Activated CD4-positive, alpha-beta memory T cell treated with anti-CD3 and anti-CD28 coated beads, Interleukin-2, amount 10 ng/mL, durations not matched to agents 7 days and 5 days (primary cell): ENCODE data around the gene MORN1. TPM values are rescaled to one million over a fixed set of nuclear protein-coding genes. Genes with fewer than 3 reads are reported as not detected.

Experiments used
- CTCF ChIA-PET: fragments of 350-600 bp; sonication (Branson Sonifier 250); formaldehyde crosslinking; loops from one replicate; lab custom pipeline; 2021; ENCODE audit warnings: antibody characterized with exemption, inconsistent platforms; lab: Charles Lee
- POLR2A ChIA-PET: fragments of 350-600 bp; sonication (Branson Sonifier 250); formaldehyde crosslinking; loops from one replicate; lab custom pipeline; 2021; ENCODE audit warnings: antibody characterized with exemption; lab: Charles Lee
- DNase-seq: peaks from one replicate; pipeline ENCODE4 v3.0.0-alpha.2; 2020
- H3K27ac Mint-ChIP-seq: one replicate; pipeline ENCODE4 v1.8.0; 2021; ENCODE audit warnings: mild to moderate bottlenecking, mixed read lengths
- H3K27me3 Mint-ChIP-seq: one replicate; pipeline ENCODE4 v1.8.0; 2021; ENCODE audit warnings: mixed read lengths
- H3K36me3 Mint-ChIP-seq: one replicate; pipeline ENCODE4 v1.8.0; 2021; ENCODE audit warnings: low read depth, mixed read lengths
- H3K4me1 Mint-ChIP-seq: one replicate; pipeline ENCODE4 v1.8.0; 2021; ENCODE audit warnings: mixed read lengths
- H3K4me3 Mint-ChIP-seq: one replicate; pipeline ENCODE4 v1.8.0; 2021; ENCODE audit warnings: mild to moderate bottlenecking, mixed read lengths
- H3K9me3 Mint-ChIP-seq: one replicate; pipeline ENCODE4 v1.8.0; 2021; ENCODE audit warnings: mixed read lengths
- total RNA-seq, 2 experiments: library from RNA; stranded (reverse); gene quantifications; one replicate each; pipeline ENCODE4 v1.2.3, GENCODE V29; 2021

Gene MORN1
- total RNA-seq, 2 experiments from 2014 or later: 6.2 to 6.3 TPM

DNA sequence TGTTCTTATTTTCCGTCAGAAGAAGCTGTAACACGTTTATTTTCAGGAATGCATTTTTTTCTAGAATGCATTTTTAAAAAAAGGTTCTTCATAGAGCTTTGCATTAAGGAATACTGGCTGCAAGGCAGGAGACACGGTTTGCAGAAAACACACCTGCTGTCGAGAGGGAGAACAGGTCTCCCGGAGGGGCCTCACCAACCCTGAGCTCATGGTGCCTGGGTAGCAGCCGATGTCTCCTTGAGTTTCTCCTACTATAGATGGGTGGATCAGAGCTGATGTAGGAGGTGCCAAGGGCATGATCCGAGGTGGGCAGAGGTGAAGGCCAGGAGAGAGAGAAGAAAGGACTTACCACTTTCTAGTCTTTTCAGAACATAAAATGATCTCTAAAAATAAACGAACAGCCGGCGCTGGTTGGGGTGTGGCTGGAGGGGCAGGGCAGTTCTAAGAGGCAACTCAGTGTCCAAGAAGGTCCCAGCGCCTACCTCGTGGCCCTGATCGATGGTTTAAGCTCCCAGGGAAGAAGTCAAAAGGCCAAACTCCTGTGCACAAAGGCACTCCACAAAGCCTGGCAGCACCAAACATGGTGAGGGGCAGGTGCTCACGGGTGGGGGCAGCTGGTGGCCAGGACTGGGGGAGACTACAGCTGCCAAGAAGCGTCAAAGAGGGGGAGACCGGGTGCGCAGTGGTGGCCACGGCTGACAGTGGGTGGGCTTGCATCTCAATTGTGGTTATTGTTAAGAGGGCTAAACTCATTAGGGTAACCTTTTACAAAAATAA, 12.2 kb downstream of the MORN1 start:
- CTCF ChIA-PET: interaction anchor here (1.1 to 6.7 kb wide), 4 partner anchors 13 to 183 kb away, joined by 3 to 175 read pairs (median 12); partner anchors contain the start of genes FAAP20 and RER1

DNA sequence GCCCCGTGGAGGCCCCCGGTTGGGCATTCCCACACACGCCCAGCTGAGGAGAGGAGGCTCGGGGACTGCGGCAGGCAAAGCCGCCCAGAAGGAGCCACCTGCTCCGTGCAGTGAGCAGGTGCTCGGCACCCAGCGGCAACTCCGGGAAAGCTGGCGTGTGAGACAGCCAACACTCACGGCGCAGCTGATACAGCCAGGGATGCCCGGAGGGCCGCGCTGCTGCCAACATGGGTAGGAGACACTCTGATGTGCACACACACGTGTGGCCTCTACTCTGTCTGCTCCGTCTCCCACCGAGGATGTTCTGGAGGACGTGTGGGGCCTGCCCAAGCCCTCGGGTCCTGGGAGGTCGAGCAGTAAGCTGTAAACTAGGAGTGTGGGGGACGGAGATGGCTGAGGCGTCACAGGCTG, 12.9 kb downstream of the MORN1 start:
- no peaks in the 10 kb centered on the region for H3K36me3 Mint-ChIP-seq

More for the DNA sequence above, 12.2 kb downstream of the MORN1 start:
- no peak overlapping the region for H3K4me3 Mint-ChIP-seq
- peaks cover 8% of the 10 kb centered on the region for H3K4me1 Mint-ChIP-seq
- H3K36me3 Mint-ChIP-seq: no peaks in the 10 kb centered on the region
- no peaks in the 10 kb centered on the region for H3K9me3 Mint-ChIP-seq
- POLR2A ChIA-PET: interaction anchor here (1.4 kb wide), 2 partner anchors 177 to 185 kb away, joined by 3 to 4 read pairs; partner anchors contain the start of genes FAAP20 and TNFRSF14
- no peak overlapping the region for H3K27ac Mint-ChIP-seq
- H3K27me3 Mint-ChIP-seq: no peaks in the 10 kb centered on the region
- DNase-seq: no peak

DNA sequence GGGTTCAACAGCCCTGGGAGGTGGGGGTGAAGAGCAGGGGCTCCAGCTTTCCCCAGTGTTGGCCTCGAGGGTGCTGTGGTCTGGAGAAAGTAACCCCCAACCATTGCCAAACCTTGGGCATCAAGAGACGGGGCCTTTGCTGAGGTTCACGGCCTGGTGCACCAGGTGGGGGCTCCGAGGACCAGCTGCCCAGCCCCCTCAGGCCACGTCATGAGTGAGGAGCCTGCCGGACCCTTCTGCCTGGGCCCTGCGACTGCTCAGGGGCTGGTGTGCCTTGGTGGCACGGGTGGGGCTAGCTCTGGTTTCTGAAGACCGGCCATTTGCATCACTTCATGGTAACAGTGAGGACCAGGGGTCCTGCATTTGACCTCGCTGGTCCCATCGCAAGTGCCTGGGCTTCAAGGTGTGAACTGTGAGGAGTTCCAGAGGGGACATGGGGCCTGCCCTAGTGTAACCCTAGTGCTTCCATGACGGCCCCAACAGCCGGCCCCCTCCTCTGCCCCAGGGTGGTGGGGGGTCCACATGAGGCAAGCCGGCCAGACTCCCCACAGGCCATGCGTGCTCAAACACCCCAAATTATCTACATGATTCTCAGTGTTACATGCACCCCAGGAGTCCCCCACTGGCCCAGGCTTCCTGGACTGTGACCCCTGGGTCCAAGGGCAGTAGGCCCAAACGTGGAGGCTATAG, 13.5 kb downstream of the MORN1 start:
- H3K9me3 Mint-ChIP-seq: no peaks in the 10 kb centered on the region
- peaks cover 8% of the 10 kb centered on the region for H3K4me1 Mint-ChIP-seq
- ChIA-PET POLR2A (no interaction called here), CTCF (interaction anchor here (1.0 kb wide), 1 partner anchor 183 kb away, joined by 3 read pairs; the partner anchor contains the start of gene FAAP20)
- DNase-seq: no peak
- no peaks in the 10 kb centered on the region for H3K27me3 Mint-ChIP-seq
- no peak overlapping the region for H3K4me3 Mint-ChIP-seq
- no peak overlapping the region for H3K27ac Mint-ChIP-seq
- H3K36me3 Mint-ChIP-seq: no peaks in the 10 kb centered on the region

More for the DNA sequence above, 12.9 kb downstream of the MORN1 start:
- no peak for DNase-seq
- ChIA-PET POLR2A (interaction anchor here (1.4 kb wide), 1 partner anchor 184 kb away, joined by 4 read pairs; the partner anchor contains the start of gene FAAP20), CTCF (interaction anchor here (1.5 to 6.7 kb wide), 2 partner anchors 179 to 182 kb away, joined by 3 to 175 read pairs; partner anchors contain the start of gene FAAP20)
- no peak overlapping the region for H3K4me3 Mint-ChIP-seq
- no peaks in the 10 kb centered on the region for H3K27me3 Mint-ChIP-seq
- H3K27ac Mint-ChIP-seq: no peak overlapping the region
- H3K9me3 Mint-ChIP-seq: no peaks in the 10 kb centered on the region
- peaks cover 8% of the 10 kb centered on the region for H3K4me1 Mint-ChIP-seq

DNA sequence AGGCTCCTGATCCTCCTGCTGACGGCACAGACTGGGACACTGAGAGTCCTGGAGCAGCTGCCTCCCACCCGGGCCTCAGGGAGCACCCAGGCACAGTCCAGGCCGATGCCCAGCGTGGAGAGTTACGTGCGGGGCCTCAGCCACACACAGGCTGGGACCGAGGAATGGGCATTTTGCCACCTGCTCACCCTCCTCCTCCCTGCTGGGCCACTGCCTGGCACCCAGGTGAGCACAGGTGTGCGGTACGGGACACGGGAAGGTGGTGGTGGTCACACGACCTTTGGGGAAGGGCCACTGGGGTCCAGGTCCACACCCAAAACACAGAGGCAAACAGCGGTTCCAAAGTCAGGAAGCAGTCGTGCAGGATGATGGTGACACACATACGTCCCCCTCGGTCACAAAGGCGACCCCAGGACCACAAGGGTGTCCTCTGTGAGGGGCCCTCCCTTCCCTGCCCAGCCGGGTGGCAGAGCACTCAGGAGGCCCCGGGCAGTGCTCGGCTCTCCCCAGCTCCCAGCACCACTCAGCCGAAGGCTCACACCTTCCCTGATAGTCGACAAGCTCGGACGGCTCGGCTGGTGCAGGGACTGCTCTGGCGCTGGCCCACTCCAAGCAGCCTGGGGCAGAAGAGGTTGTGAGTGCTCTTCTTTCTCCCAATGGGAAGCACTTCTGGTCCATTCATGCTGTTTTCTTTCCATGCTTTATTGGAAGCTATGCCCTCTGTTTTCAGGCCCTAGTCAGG, 14.3 kb downstream of the MORN1 start:
- CTCF ChIA-PET: interaction anchor here (1.0 kb wide), 2 partner anchors 182 to 202 kb away, joined by 3 read pairs; partner anchors contain the start of gene FAAP20
- no peak for DNase-seq
- H3K36me3 Mint-ChIP-seq: no peaks in the 10 kb centered on the region
- H3K4me3 Mint-ChIP-seq: no peak overlapping the region
- no peaks in the 10 kb centered on the region for H3K9me3 Mint-ChIP-seq
- POLR2A ChIA-PET: no interaction called here
- H3K27me3 Mint-ChIP-seq: no peaks in the 10 kb centered on the region
- no peak overlapping the region for H3K27ac Mint-ChIP-seq
- peaks cover 4% of the 10 kb centered on the region for H3K4me1 Mint-ChIP-seq

DNA sequence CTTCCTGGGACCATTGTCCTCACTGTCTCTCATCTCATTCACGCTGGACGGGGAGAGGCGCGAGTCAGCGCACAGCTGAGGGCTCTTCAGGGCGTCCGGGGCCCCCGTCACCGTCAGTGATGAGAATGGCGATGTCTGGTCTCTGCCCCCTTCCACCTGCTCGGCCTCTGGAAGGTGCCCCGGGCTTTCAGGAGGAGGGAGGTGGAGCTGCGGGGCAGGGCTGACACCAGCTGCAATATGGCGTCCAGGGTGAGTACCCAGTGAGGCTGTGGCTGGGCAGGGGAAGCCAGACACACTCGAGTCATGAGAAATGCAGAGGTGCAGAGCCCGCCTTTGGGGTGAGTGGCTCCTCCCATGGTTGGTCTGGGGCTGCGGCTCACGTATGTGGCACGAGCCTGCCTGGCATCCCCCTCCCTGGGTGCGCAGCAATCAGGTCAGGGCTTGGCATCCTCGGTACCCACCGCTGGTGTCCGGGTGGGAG, 15.1 kb downstream of the MORN1 start:
- ChIA-PET POLR2A (no interaction called here), CTCF (interaction anchor here (1.0 kb wide), 1 partner anchor 202 kb away, joined by 3 read pairs; no protein-coding TSS in a partner anchor)

DNA sequence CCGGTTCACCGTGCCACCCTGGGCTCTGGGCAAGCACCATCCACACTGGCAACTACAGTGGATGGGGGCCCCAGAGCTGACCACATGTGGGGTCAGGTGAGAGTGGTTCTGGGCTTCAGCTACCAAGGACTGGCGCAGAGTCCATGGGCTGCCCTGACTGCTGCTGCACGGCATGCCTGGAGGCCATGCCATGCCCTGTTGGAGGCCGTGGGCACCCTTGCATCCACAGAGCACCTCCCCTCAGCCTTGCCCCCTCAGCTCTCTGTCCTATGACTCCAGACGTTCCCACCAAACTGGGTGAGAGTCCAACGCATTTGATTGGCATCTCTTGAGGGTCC, 15.5 kb downstream of the MORN1 start:
- POLR2A ChIA-PET: no interaction called here
- Mint-ChIP-seq H3K27me3 (no peaks in the 10 kb centered on the region), H3K36me3 (no peaks in the 10 kb centered on the region), H3K4me3 (no peak overlapping the region), H3K9me3 (no peaks in the 10 kb centered on the region), H3K27ac (no peak overlapping the region), H3K4me1 (no peaks in the 10 kb centered on the region)
- no peak for DNase-seq
- CTCF ChIA-PET: no interaction called here

More for the DNA sequence above, 15.1 kb downstream of the MORN1 start:
- Mint-ChIP-seq H3K27ac (no peak overlapping the region), H3K9me3 (no peaks in the 10 kb centered on the region), H3K4me1 (no peaks in the 10 kb centered on the region), H3K4me3 (no peak overlapping the region), H3K27me3 (no peaks in the 10 kb centered on the region), H3K36me3 (no peaks in the 10 kb centered on the region)
- no peak for DNase-seq

DNA sequence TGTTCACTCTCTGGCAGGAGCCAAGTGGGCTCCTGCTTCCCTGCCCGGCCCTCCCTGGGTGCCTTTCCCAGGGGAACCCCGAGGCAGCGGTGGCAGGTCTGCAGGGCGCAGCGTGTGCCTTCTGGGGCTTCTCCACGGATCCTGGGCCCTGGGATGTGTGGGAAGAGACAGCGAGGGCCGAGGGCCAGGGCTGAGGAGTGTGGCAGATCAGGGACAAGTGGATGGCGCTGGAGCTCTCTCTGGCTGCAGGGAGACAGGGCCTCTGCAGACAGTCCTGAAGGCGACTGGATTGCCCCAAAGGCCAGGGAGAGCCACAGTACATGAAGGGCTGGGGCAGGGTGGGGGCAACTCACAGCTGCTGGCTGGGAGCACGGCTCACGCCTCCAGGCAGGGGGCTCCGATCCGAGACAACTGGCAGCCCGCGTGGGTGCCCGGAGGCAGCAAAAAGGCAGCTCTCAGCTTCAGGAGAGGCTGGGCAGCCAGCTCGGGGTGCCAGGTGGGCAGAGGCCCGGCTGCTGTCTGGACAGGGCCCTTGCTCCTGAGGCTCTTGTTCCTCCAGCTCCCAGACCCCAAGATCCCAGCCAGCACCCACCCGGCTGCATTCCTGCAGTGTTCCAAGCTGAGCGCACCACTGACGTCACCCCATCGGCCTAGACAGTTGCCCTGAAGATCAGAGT, 16.0 kb downstream of the MORN1 start:
- Mint-ChIP-seq H3K4me1 (no peaks in the 10 kb centered on the region), H3K36me3 (no peaks in the 10 kb centered on the region), H3K9me3 (no peaks in the 10 kb centered on the region), H3K27ac (no peak overlapping the region), H3K27me3 (no peaks in the 10 kb centered on the region), H3K4me3 (no peak overlapping the region)
- no peak for DNase-seq
- ChIA-PET POLR2A (no interaction called here), CTCF (no interaction called here)

DNA sequence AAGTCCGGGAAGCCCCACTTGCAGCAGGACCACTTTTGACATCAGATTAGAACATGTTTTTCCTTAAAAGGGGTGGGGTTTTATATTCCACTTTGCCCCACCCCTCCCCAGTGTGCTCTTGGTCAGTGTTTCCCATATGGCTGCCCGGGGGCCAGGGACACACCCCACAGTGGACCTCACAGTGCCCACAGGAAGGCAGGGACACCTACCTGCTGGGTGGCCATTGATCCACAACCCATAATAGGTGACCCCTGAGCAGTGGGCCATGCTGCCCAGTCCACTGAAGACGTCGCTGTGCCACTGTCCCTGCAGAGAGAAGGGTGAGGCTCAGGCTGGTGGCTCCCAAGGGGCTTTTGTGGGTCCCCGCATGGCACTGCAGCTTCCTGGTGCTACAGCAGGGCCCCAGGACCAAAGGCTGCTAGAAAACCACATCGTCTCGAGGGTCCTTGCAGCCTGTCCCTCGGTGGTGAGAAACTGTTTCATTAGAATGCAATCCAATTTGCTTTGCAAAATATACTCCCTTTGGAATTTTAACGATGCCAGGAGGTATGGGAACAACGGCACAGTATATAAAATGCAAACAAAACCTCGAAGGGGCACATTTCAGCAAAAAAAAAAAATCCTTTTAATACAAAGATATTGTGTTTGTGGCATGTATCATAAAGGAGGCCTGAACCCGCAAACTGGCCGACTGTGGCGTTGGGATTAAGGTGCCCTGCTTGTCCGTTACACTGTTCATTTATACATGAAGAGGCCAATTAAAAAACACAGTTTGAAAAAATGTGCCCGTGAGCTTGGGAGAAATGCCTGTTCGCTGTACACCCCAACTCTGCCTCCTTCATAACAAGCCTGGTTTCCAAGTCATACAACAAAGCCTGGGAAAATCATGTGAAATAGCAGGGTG, 16.9 kb downstream of the MORN1 start:
- Mint-ChIP-seq H3K27me3 (no peaks in the 10 kb centered on the region), H3K4me3 (no peak overlapping the region), H3K9me3 (no peaks in the 10 kb centered on the region), H3K36me3 (no peaks in the 10 kb centered on the region), H3K27ac (no peak overlapping the region), H3K4me1 (no peaks in the 10 kb centered on the region)
- ChIA-PET POLR2A (no interaction called here), CTCF (no interaction called here)
- no peak for DNase-seq

DNA sequence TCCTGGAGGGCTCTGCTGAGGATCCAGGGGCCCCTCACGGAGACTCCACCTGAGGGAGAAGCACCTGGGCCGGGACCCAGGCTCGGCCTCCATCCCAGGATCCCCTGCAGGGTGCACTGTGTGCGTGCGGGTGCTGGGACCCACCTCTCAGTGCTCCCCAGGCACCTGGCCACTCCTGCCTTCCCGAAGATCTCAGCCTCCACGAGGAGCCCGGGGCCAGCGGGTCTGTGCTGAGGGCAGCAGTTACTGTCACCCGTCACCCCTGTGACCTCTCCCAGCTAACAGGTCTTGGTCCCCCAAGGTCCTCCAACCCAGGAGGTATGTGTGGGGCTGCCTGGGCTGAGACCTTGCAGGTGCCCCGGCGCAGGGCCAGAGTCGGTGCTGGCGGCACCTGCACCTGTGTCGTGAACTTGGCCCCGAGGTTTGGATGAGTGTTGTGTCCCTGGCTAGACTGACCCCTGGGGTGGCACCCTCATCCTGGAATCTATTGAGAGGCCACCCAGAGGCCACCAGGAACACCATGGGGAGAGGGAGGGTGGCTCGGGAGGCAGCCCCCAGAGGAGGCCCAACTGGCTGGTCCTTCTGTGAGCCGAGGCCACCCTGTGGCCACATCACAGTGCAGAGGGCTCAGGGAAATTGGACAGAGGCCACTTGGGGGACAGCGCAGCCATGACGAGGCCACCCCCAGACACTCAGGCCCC, 17.7 kb downstream of the MORN1 start:
- Mint-ChIP-seq H3K36me3 (no peaks in the 10 kb centered on the region), H3K27ac (no peak overlapping the region), H3K4me1 (no peaks in the 10 kb centered on the region), H3K9me3 (no peaks in the 10 kb centered on the region), H3K27me3 (no peaks in the 10 kb centered on the region), H3K4me3 (no peak overlapping the region)
- no peak for DNase-seq
- POLR2A ChIA-PET: no interaction called here
- CTCF ChIA-PET: no interaction called here

DNA sequence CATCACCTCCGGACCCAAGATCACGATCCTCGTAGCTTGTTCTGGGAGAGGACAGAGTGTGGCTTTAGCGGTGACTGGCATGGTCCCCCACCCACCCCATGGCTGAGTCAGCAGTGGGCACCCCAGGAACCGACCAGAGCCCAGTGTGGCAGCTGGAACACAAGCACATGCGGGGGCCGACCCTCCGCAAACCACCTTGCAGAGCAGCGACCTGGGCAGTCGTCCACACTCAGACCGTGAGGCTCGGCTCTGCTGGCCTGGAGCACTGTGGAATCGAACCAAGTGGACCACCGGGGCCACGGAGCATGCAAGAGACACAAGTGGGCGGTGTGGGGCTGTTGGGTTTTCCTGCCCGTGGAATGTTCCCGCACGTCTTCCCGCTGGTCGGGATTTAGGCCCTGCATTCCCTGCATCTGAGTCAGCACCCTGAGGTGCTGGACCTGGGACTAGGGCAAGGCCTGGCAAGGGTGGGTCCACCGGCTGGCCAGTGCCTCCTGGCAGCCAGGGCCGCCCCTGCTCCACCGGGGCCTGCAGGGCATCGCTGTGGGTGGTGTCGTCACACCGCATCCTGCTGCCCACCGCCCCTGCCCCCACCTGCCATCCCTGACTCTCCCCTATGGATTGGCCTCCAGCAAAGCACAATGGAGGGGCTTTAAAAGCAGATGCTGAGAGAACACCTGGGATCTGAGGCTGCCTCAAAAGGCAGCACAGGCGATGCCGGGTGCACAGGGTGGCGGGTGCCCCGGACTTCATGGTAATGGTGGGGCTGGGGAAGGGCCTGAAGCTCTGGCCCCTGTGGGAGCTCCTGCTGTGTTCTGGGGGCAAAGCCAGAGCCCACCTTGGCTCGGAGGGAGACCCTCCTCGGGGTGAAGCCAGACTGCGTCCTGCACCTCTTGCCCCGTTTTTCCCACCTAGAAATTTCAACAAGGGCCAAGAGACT, 18.5 kb downstream of the MORN1 start:
- no peaks in the 10 kb centered on the region for H3K4me1 Mint-ChIP-seq
- no peaks in the 10 kb centered on the region for H3K36me3 Mint-ChIP-seq
- no peak overlapping the region for H3K27ac Mint-ChIP-seq
- H3K9me3 Mint-ChIP-seq: no peaks in the 10 kb centered on the region
- H3K27me3 Mint-ChIP-seq: no peaks in the 10 kb centered on the region
- no peak for DNase-seq
- H3K4me3 Mint-ChIP-seq: no peak overlapping the region
- POLR2A ChIA-PET: no interaction called here
- CTCF ChIA-PET: no interaction called here
